Activated CD8-positive, alpha-beta T cell treated with anti-CD3 and anti-CD28 coated beads for 36 hours (primary cell): ENCODE data around the gene DEFB121. TPM values are rescaled to one million over a fixed set of nuclear protein-coding genes. Genes with fewer than 3 reads are reported as not detected.

ENCODE experiments used
- ATAC-seq: fragments of 200-7000 bp; cut with Tn5 transposase; one replicate; pipeline ENCODE4 v1.10.0; 2021; ENCODE audit warnings: mild to moderate bottlenecking, moderate library complexity
- CTCF ChIA-PET: fragments of 350-600 bp; sonication (Branson Sonifier 250); formaldehyde crosslinking; loops from one replicate; lab custom pipeline; 2021; ENCODE audit warnings: antibody characterized with exemption; lab: Charles Lee
- POLR2A ChIA-PET: fragments of 350-600 bp; sonication (Branson Sonifier 250); formaldehyde crosslinking; loops from one replicate; lab custom pipeline; 2021; ENCODE audit warnings: antibody characterized with exemption; lab: Charles Lee
- DNase-seq: peaks from one replicate; pipeline ENCODE4 v3.0.0-alpha.2; 2020
- H3K27ac Mint-ChIP-seq: one replicate; pipeline ENCODE4 v1.8.0; 2021; ENCODE audit warnings: mild to moderate bottlenecking, mixed read lengths
- H3K27me3 Mint-ChIP-seq: one replicate; pipeline ENCODE4 v1.8.0; 2021; ENCODE audit warnings: mixed read lengths
- H3K36me3 Mint-ChIP-seq: one replicate; pipeline ENCODE4 v1.8.0; 2021; ENCODE audit warnings: low read depth, mixed read lengths
- H3K4me1 Mint-ChIP-seq: one replicate; pipeline ENCODE4 v1.8.0; 2021; ENCODE audit warnings: low read depth, mixed read lengths
- H3K4me3 Mint-ChIP-seq: one replicate; pipeline ENCODE4 v1.8.0; 2021; ENCODE audit warnings: mild to moderate bottlenecking, moderate library complexity, mixed read lengths
- H3K9me3 Mint-ChIP-seq: one replicate; pipeline ENCODE4 v1.8.0; 2021; ENCODE audit warnings: mixed read lengths
- intact Hi-C: fragments of 100-400 bp; cut with micrococcal nuclease; formaldehyde crosslinking; loops from one replicate; pipeline ENCODE4 v1.10.0; 2022
- total RNA-seq, 2 experiments: library from RNA; stranded (reverse); gene quantifications; one replicate each; pipeline ENCODE4 v1.2.3, GENCODE V29; 2021
- TF ChIP-seq, protein P1 (sequence below): fragments of 200-600 bp; IDR thresholded peaks from one replicate; pipeline ENCODE4 v1.8.0; 2022; ENCODE audit warnings: antibody characterized with exemption, mild to moderate bottlenecking

The DEFB121 gene, protein sequence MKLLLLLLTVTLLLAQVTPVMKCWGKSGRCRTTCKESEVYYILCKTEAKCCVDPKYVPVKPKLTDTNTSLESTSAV
- not detected for total RNA-seq

GRCh38 chr20:31406115-31406514, at the start of gene DEFB121:
TSS of gene DEFB121 (minus strand) at chr20:31406215. CDS start at chr20:31406152, 63 bp downstream.
- intact Hi-C loops, result no loop called here
- Mint-ChIP-seq H3K27ac (no peak within 1 kb of the TSS), H3K36me3 (no peaks in the 10 kb centered on the region), H3K27me3 (peaks cover 3% of the 10 kb centered on the region), H3K4me3 (no peak within 1 kb of the TSS), H3K4me1 (no peaks in the 10 kb centered on the region), H3K9me3 (peaks cover 1% of the 10 kb centered on the region)
- DNase-seq, result no peak
- ATAC-seq, result no peak
- CTCF ChIA-PET, result no interaction called here
- TF ChIP-seq, protein P1, sequence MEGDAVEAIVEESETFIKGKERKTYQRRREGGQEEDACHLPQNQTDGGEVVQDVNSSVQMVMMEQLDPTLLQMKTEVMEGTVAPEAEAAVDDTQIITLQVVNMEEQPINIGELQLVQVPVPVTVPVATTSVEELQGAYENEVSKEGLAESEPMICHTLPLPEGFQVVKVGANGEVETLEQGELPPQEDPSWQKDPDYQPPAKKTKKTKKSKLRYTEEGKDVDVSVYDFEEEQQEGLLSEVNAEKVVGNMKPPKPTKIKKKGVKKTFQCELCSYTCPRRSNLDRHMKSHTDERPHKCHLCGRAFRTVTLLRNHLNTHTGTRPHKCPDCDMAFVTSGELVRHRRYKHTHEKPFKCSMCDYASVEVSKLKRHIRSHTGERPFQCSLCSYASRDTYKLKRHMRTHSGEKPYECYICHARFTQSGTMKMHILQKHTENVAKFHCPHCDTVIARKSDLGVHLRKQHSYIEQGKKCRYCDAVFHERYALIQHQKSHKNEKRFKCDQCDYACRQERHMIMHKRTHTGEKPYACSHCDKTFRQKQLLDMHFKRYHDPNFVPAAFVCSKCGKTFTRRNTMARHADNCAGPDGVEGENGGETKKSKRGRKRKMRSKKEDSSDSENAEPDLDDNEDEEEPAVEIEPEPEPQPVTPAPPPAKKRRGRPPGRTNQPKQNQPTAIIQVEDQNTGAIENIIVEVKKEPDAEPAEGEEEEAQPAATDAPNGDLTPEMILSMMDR, result no peak
- POLR2A ChIA-PET, result no interaction called here

DNA sequence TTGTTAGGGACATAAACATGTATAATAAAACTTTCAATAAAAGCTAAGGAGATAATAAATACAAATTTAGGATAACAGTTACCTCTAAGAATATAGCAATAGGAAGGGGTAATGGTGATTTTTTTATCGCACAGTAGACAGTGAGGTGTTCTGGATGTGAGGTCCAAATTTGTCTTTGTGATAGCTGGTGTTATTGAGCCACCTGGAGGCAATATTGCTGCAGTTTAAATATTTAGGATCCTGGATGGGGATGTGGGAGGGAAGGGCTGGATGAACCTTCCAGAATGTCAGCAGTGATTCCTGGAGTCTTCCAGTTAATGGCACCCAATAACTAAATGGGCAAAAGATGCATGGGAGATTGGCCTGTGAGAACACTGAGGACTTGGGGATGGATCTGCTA, 48.3 kb upstream of the DEFB121 start:
- no peaks in the 10 kb centered on the region for H3K36me3 Mint-ChIP-seq
- H3K9me3 Mint-ChIP-seq, result no peaks in the 10 kb centered on the region
- TF ChIP-seq, protein P1, result no peak
- H3K4me1 Mint-ChIP-seq, result no peaks in the 10 kb centered on the region
- peaks cover 10% of the 10 kb centered on the region for H3K27me3 Mint-ChIP-seq
- no peak for DNase-seq
- intact Hi-C loops, result no loop called here
- no peak for ATAC-seq
- POLR2A ChIA-PET, result no interaction called here
- H3K4me3 Mint-ChIP-seq, result no peak overlapping the region
- CTCF ChIA-PET, result interaction anchor here (0.6 to 0.9 kb wide), 2 partner anchors 48 to 49 kb away, joined by 3 to 4 read pairs; no protein-coding TSS in a partner anchor
- no peak overlapping the region for H3K27ac Mint-ChIP-seq

DNA sequence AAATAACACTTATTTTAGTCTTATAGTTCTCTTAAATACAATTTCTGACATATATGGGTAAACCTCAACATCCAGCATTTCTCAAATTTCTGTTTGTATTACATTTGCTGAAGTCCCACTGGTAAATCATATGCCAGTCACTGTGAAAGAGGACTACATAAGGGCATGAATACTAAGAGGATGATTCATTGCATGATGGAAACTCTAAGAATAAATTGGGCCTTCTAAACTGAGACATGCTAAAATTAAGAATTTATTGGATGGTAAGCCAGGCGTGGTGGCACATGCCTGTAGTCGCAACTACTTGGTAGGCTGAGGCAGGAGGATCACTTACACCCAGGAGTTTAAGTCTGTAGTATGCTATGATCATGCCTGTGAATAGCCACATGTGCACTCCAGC, 46.6 kb upstream of the DEFB121 start:
- Mint-ChIP-seq H3K9me3 (peaks cover 2% of the 10 kb centered on the region), H3K27ac (no peak overlapping the region), H3K4me1 (no peaks in the 10 kb centered on the region), H3K27me3 (peaks cover 8% of the 10 kb centered on the region), H3K36me3 (no peaks in the 10 kb centered on the region), H3K4me3 (no peak overlapping the region)
- intact Hi-C loops, result no loop called here
- ATAC-seq (no peak), DNase-seq (no peak)
- TF ChIP-seq, protein P1, result no peak
- POLR2A ChIA-PET, result no interaction called here
- CTCF ChIA-PET, result no interaction called here

GRCh38 chr20:31449511-31450414, 43.7 kb upstream of the DEFB121 start:
- intact Hi-C loops, result no loop called here
- Mint-ChIP-seq H3K9me3 (peaks cover 2% of the 10 kb centered on the region), H3K4me1 (no peaks in the 10 kb centered on the region), H3K27ac (no peak overlapping the region), H3K27me3 (peaks cover 10% of the 10 kb centered on the region), H3K4me3 (no peak overlapping the region), H3K36me3 (no peaks in the 10 kb centered on the region)
- no peak for ATAC-seq
- TF ChIP-seq, protein P1, result no peak
- DNase-seq, result no peak
- POLR2A ChIA-PET, result no interaction called here
- CTCF ChIA-PET, result interaction anchor here (1.1 to 2.8 kb wide), 5 partner anchors 8 to 163 kb away, joined by 3 to 10 read pairs (median 3); no protein-coding TSS in a partner anchor
